ENCODE data around the gene GATA6. TPM values are rescaled to one million over a fixed set of nuclear protein-coding genes. Genes with fewer than 3 reads are reported as not detected.

The GATA6 gene
- total RNA-seq, 1 experiment from 2014 or later = 3.3 TPM

DNA sequence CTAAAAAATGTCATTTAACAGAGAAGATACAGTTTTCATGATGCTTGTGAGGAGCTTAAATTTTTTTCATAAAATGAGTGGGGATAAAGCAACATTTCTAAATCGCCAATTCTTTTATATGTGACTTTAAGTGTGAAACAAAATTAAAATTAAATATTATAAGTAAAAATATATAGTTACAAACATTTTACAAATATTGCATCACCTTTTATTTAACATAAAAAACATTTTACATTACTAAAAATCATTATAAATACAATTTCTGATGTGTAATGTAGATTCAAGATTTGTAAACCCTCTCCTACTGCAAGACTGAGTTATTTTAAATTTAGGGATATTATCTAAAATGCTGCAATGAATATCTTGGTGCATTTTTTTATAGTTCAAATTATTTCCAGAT is 44.4 kb upstream of the GATA6 start:
- ATAC-seq (no peak), DNase-seq (ENCODE audit: low read depth, low spot score) (no peak)
- H3K4me3 ChIP-seq (replicated peaks in 1 of 2; ENCODE audit: low read depth in 1 of 2, low read length in 2 of 2) = no peak overlapping the region
- ChIA-PET RAD21 (ENCODE audit: low non-redundant PET in 1 of 2, low total read pairs in 2 of 2, uncharacterized antibody in 2 of 2, unreplicated experiment in 2 of 2) (no interaction called here), POLR2A (no interaction called here), CTCF (no interaction called here)
- H4K20me1 ChIP-seq (ENCODE audit: insufficient read depth) = no peaks in the 10 kb centered on the region
- no peak overlapping the region for H2AFZ ChIP-seq (ENCODE audit: low read depth, low read length, poor library complexity, severe bottlenecking)
- intact Hi-C loops (cut with micrococcal nuclease) = no loop called here
- H3K27ac ChIP-seq (ENCODE audit: low read depth, low read length) = no peak overlapping the region
- no peak overlapping the region for H3K9ac ChIP-seq (ENCODE audit: low read length)
- H3K27me3 ChIP-seq (ENCODE audit: insufficient read depth, low read length) = no peaks in the 10 kb centered on the region
- no TSS peak for BruUV-seq (replicated peaks)
- H3K9me3 ChIP-seq (ENCODE audit: control insufficient read depth in 1 of 2, insufficient read depth in 1 of 2, low read depth in 1 of 2, low read length in 2 of 2) = no peaks in the 10 kb centered on the region
- no peaks in the 10 kb centered on the region for H3K9me2 ChIP-seq (ENCODE audit: insufficient read depth)
- no peaks in the 10 kb centered on the region for H3K36me3 ChIP-seq (ENCODE audit: control insufficient read depth in 1 of 2, insufficient read depth in 2 of 2, low read length in 2 of 2)
- no peak for TF ChIP-seq POLR2A (IDR thresholded peaks at IDR 0.05; ENCODE audit: borderline replicate concordance, extremely low read depth, insufficient read depth, insufficient read length)
- no peak for TF ChIP-seq JUND (IDR thresholded peaks at IDR 0.05)
- no peak for TF ChIP-seq YY1 (IDR thresholded peaks at IDR 0.05; ENCODE audit: extremely low read depth, insufficient replicate concordance, low read depth, low read length)
- no peak for TF ChIP-seq ZNF274 (IDR thresholded peaks at IDR 0.05; ENCODE audit: low read depth, low read length)
- no peak for TF ChIP-seq CEBPB (IDR thresholded peaks at IDR 0.05; ENCODE audit: low read depth)
- TF ChIP-seq POLR2AphosphoS5 (IDR thresholded peaks at IDR 0.05; ENCODE audit: low read depth, low read length) = no peak
- no peak for TF ChIP-seq FOSL1 (IDR thresholded peaks at IDR 0.05; ENCODE audit: low read depth)
- no peak for TF ChIP-seq ELF1 (IDR thresholded peaks at IDR 0.05; ENCODE audit: borderline replicate concordance, low read depth)
- no peaks in the 10 kb centered on the region for H3K4me1 ChIP-seq (ENCODE audit: control insufficient read depth in 1 of 2, insufficient read depth in 2 of 2, low read length in 2 of 2)
- H3K79me2 ChIP-seq (ENCODE audit: insufficient read depth, low read length) = no peaks in the 10 kb centered on the region
- H3K4me2 ChIP-seq (ENCODE audit: low read length) = no peak overlapping the region

- Histone ChIP-seq H3K27ac (ENCODE audit: low read depth, low read length) (no peak overlapping the region), H3K79me2 (ENCODE audit: insufficient read depth, low read length) (no peaks in the 10 kb centered on the region), H3K4me3 (replicated peaks in 1 of 2; ENCODE audit: low read depth in 1 of 2, low read length in 2 of 2) (no peak overlapping the region), H3K9me2 (ENCODE audit: insufficient read depth) (no peaks in the 10 kb centered on the region), H3K27me3 (ENCODE audit: insufficient read depth, low read length) (no peaks in the 10 kb centered on the region), H3K9me3 (ENCODE audit: control insufficient read depth in 1 of 2, insufficient read depth in 1 of 2, low read depth in 1 of 2, low read length in 2 of 2) (no peaks in the 10 kb centered on the region), H3K36me3 (ENCODE audit: control insufficient read depth in 1 of 2, insufficient read depth in 2 of 2, low read length in 2 of 2) (no peaks in the 10 kb centered on the region), H3K4me2 (ENCODE audit: low read length) (no peak overlapping the region), H4K20me1 (ENCODE audit: insufficient read depth) (no peaks in the 10 kb centered on the region), H3K4me1 (ENCODE audit: control insufficient read depth in 1 of 2, insufficient read depth in 2 of 2, low read length in 2 of 2) (no peaks in the 10 kb centered on the region), H3K9ac (ENCODE audit: low read length) (no peak overlapping the region), H2AFZ (ENCODE audit: low read depth, low read length, poor library complexity, severe bottlenecking) (no peak overlapping the region)
- intact Hi-C loops (cut with micrococcal nuclease) = no loop called here
- no TSS peak for BruUV-seq (replicated peaks)
- ChIA-PET RAD21 (ENCODE audit: low non-redundant PET in 1 of 2, low total read pairs in 2 of 2, uncharacterized antibody in 2 of 2, unreplicated experiment in 2 of 2) (no interaction called here), CTCF (no interaction called here), POLR2A (no interaction called here)
- no peak for ATAC-seq
- TF ChIP-seq, protein P1, sequence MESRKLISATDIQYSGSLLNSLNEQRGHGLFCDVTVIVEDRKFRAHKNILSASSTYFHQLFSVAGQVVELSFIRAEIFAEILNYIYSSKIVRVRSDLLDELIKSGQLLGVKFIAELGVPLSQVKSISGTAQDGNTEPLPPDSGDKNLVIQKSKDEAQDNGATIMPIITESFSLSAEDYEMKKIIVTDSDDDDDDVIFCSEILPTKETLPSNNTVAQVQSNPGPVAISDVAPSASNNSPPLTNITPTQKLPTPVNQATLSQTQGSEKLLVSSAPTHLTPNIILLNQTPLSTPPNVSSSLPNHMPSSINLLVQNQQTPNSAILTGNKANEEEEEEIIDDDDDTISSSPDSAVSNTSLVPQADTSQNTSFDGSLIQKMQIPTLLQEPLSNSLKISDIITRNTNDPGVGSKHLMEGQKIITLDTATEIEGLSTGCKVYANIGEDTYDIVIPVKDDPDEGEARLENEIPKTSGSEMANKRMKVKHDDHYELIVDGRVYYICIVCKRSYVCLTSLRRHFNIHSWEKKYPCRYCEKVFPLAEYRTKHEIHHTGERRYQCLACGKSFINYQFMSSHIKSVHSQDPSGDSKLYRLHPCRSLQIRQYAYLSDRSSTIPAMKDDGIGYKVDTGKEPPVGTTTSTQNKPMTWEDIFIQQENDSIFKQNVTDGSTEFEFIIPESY (IDR thresholded peaks at IDR 0.05; ENCODE audit: extremely low read depth, insufficient replicate concordance, low read length) = no peak
- TF ChIP-seq TCF7L2 (IDR thresholded peaks at IDR 0.05; ENCODE audit: borderline replicate concordance, extremely low read depth, insufficient read depth, insufficient read length) (no peak), MAX (IDR thresholded peaks at IDR 0.05) (no peak), CEBPB (IDR thresholded peaks at IDR 0.05; ENCODE audit: low read depth) (no peak), SRF (IDR thresholded peaks at IDR 0.05; ENCODE audit: low read depth) (no peak), CTCF (IDR thresholded peaks at IDR 0.05 in 2 of 3, conservative IDR thresholded peaks at IDR 0.05 in 1 of 3; ENCODE audit: borderline replicate concordance in 1 of 3, insufficient read depth in 1 of 3, low read depth in 2 of 3, low read length in 2 of 3) (no peak)
- DNase-seq (ENCODE audit: low read depth, low spot score) = no peak
Measured at GRCh38 chr18:22128954-22129353, 40.4 kb upstream of the GATA6 start.

Measured in HCT116 (cell line).